SH-SY5Y (cell line): Measurements from ENCODE around the gene CSPG4.

Experiments
- GATA2 ChIP-seq: IDR thresholded peaks from 2 replicates; pipeline ENCODE4 v1.6.1; 2011; ENCODE audit warnings: mild to moderate bottlenecking, low read depth, low read length
- GATA3 ChIP-seq: IDR thresholded peaks from 2 replicates; pipeline ENCODE4 v1.6.1; 2011; ENCODE audit warnings: low read depth, mild to moderate bottlenecking, low read length, moderate library complexity

DNA sequence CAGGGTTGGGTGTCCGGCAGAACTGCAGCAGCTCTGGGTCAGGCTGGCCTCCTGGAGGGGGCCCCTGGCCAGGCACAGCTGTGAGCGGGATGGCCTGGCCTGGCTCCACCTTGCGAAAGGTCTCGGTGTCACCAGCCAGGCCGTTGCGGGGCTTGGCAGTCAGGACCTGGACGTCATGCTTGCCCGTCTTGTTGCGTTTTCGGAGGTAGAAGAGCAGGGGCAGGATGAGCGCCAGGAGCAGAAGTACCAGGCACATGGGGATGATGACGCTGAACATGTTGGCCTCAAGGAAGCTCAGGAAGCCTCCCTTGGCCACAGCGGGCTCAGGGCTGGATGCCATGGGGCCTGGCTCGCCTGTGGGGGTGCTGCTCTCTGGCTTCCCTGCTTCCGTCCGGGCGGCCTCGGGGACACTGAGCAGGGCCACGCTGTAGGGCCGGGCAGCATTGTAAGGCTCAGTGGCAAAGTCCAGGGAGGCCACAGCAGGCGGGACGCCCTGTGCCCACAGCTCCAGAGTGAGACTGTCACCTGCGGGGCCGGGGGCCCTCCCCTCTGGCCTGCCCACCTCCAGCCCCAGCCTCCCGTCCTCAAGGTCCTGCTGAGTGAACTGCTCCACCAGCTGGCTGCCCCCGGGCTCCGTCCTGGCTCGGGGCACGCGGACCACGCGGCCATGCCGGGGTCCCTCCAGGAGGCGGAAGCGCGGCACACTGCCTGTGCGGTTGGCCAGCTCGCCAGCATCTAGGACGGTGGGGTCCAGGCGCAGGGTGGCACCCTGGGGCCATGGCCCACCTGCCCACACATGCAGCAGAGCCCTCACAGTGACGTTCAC, 36.9 kb downstream of the CSPG4 start:
- TF ChIP-seq GATA2 (no peak), GATA3 (no peak)
